NCI-H748 (cell line): ENCODE measurements around the gene ARL4D.
"Not testable (repeated sequence)": the region's sequence is repeated elsewhere in the genome, so short reads cannot be mapped to it uniquely, and the experiment has no call there.

Experiments
- DNase-seq: peaks from one replicate; lab custom pipeline; 2025; ENCODE audit not compliant: unreplicated experiment; lab: John Stamatoyannopoulos, UW

ARL4D gene

DNA sequence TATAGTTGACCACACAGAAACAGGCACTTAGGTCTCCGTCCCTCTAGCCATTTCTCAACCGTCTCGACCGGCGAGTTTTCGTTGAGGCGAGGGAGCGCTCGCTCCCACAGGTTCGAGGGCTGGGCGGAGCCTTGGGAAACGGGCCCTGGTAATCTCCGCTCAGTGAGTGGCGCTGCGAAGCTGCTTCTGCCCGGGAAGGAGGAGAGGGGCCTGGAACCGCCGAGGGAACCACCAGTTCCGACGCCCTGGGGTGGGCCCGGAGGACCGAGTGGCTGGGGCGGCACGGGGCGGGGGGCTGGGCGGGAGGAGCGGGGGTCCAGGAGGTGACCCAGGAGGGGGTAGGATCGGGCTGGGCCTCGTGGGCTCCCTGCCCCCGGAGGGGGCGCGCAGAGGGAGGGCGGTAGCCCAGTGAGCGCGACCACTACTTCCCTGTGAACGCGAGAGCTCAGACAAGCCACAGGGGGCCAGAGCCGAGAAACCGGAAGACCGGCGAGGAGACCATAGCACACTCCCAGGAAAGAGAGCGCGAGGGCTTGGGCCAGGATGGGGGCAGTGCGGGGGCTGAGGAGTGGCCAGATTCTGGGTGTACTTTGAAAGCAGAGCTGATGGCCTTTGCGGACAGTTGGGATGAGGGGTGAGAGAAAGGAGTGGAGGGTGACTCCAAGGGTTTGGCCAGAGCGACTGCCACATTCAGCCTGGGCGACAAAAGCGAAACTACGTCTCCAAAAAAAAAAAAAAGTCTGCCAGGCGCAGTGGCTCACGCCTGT, 29.9 kb upstream of the ARL4D start:
- peak; percentile 90 for DNase-seq

DNA sequence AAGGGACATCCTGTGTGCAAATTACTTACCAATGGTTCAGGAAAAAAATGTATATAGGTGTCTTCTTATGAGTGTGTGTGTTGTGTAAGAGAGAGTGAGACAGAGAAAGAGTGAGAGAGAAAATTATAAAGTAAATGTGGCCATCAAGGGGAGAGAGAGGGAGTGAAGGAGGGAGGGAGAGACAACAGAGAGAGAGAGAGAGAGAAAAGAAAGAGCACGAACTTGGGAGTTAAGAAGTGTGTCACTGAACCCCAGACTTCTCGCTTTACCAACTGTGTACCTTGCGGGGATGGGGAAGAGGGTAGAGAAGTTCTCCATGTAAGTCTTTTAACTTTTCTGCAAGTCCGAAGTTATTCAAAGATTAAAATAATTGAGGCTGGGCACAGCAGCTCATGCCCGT, 28.8 kb upstream of the ARL4D start:
- DNase-seq: no peak

DNA sequence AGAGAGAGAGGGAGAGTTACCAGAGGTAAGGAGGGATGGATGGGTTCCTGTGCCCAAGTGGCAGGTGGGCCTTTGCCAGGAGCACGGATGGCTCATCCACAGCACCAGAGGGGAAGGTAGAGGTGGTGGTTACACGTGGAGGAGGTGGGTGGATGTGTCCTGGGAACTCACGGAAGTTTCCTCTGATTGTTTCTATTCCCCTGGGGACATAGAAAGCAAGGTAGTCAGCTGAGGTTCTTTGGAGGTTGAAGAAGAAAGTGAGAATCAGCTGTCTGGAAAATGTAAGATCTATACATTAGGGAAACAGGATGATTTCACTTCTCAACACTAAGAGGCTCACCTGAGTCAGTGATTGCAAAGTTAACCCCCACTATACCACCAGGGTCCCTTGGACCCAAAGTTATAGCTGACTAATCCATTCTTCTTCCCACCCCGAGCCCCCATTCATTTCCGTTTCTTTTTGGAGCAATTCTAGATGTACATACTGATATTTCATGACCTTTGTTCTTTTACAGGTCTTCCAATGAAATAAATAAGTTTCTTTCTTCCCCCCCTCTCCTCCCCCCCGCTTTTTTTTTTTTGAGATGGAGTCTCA, 27.5 kb upstream of the ARL4D start:
- no peak for DNase-seq

DNA sequence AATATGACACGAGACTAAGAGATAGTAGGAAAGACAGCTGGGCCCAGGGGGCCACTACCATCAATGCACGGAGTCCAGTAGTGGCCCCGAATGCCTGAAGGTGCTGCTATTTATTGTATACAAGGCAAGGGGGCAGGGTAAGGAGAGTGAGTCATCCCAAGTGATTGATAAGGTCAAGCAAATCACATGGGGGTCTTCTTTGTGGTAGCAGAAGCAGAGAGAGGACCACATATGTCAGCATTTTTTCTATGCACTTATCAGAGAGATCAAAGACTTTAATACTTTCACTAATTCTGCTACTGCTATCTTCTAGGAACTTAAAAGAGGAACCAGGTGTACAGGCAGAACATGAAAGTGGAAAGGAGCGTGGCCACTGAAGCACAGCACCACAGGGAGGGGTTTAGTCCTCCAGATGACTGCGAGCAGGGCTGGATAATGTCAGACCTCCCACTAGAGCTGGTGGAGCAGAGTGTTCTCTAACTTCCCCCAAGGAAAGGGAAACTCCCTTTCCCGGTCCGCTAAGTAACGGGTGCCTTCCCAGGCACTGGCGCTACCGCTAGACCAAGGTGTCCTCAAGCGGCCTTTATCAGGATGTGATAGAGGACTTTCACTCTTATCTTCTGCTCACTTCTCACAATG, 26.4 kb upstream of the ARL4D start:
- DNase-seq: no peak

DNA sequence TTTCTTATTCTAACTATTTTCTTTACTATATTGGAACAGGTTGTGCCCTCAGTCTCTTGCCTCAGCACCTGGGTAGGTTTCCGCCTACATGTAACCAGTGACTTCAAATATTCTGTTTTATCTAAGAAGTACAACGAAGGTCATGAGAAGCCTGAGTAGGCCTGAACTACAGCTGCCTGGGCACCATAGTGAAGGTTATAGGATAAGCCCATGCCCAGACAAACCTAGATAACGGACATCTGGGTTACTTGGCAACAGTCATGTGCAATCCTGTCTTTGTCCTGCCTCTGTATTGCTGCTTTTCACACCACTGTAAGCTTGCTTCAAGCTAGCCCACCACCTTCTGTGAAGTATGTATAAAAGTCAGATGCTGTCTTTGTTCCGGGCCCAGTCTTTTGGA, 25.4 kb upstream of the ARL4D start:
- DNase-seq: no peak

DNA sequence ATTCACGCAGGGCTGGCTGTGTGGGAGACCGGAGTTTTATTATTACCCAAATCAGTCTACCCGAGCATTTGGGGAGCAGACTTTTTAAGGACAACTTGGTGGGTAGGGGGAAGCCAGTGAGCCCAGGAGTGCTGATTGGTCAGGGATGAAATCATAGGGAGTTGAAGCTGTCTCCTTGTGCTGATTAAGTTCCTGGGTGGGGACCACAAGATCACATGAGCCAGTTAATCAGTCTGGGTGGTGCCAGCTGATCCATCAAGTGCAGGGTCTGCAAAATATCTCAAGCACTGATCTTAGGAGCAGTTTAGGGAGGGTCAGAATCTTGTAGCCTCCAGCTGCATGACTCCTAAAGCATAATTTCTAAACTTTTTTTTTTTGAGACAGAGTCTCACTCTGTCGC, 22.9 kb upstream of the ARL4D start:
- DNase-seq: not testable (repeated sequence)

DNA sequence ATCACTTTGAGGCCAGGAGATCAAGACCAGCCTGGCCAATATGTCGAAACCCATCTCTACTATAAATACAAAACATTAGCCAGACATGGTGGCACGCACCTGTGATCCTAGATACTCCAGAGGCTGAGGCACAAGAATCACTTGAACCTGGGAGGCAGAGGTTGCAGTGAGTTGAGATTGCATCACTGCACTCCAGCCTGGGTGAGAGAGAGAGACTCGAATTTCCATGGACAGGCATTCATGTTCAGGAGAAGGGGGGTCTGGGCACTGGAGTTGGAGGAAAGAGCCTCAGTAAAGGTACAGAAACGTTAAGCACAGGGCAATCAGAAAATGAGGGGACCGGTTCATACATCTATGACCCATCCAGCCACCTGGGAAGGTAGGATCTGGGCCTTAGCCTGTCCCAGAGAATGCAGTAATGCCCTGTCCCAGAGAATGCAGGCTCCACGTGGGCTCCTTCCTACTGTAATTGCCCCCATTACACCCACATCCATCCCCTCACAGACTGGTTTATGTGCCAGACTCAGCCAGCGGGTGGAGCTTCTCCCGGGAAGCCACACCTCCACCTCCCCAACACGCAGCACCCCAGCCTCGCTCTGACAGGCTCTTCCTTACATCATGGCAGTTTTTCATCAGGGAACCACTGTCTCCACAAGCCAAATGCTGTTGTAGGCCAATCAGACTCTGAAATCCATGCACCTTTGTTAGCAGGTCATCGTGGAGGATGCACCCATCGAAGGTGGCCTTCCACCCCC, 21.6 kb upstream of the ARL4D start:
- no peak for DNase-seq

DNA sequence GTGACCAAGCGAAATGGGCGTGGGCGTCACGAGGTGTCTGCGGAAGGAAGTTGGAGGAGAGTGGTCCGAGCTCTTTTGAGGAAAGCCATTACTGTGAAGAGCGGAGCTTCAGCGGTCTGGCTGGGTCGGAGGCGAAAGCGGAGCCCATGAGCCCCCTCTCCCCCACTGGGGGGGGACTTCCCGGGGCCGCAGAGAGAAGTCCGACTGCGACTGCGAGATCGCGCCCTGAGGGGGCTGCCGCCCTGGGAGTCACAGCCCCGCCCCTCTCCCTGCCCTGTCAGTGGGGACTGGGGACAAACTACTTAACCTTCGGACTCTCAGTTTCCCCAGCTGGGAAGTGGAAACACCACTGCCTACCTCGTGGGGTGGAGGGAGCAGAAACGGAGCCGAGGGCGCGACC, 20.0 kb upstream of the ARL4D start:
- no peak for DNase-seq

DNA sequence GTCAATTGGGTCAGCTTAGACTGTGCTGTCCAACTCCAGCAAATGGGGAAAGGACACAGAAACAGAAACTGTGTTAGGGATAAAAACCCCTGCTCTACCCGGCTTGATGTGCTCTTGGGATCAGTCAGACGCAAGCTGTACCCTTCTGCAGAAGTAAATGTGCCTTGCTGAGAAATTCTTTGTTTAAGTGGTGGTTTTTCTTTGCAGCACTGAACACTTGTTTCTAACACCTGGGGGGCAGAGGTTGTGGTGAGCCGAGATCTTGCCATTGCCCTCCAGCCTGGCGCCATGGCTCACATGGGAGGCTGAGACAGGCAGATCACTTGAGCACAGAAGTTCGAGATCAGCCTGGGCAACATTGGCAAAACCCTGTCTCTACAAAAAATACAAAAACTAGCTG, 18.5 kb upstream of the ARL4D start:
- DNase-seq: no peak

DNA sequence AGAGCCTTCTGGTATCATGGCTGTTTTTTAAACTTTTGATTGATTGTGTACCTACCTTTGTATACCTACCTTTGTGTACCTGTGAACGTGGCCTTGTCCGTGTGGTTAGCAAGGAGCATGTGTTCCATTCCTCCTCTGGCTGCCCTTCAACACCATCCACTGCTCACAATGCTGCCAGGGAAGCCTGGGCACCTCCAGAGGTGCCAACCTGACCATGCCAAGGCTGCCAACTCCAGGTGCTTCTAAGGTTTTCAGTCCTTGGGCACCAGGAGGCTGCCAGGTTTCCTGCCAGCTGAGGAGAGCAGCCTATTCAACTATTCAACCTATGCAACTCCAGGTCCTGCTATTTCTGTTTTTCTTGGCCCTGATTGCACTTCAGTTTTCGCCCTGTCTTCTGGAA, 17.6 kb upstream of the ARL4D start:
- DNase-seq: no peak

DNA sequence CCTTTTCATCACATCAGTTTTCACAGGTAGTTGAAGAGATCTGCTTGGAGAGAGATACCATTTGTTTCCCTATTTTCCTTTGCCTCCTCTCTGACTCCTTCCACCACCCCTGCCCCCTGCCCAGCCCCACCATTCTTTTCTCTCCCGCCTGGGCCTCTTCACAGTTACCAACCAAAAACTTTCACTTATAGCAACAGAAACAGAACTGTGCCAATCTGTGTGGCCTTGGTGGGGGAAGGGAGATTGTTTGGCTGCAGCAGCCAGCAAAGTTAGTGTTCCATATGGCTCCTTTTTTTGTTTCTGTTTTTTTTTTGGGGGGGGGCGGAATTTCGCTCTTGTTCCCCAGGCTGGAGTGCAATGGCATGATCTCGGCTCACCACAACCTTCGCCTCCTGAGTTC, 17.2 kb upstream of the ARL4D start:
- no peak for DNase-seq

DNA sequence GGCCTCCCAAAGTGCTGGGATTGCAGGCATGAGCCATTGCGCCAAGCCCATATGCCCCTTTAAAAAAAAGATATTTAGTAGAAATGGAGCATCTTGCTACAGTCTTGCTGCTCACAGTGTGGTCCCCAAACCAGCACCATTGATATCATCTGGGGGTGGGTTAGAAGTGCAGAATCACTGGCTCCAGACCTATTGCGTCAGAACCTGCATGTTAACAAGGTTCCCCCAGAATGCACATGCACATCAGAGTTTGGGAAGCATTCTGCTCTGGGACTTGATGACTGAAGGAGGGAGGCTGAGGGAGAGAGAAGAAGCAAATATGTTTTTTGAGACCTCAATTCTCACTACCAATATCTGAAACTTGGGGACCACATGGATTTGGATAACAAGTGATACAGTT, 16.0 kb upstream of the ARL4D start:
- no peak for DNase-seq

DNA sequence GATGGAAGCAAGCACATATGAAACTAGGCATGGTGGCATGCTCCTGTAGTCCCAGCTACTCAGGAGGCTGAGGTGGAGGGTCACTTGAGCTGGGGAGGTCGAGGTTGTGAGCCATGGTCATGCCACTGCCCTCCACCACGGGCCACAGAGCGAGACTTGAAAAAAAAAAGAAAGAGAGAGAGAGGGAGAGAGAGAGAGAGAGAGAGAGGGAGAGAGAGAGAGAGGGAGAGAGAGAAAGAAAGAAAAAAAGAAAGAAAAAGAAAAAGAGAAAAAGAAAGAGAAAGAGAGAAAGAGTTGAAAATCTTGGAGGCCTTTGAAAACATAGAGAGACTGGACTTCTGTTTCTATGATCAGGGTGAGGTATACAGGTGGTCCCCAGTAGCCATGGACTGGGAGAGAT, 15.4 kb upstream of the ARL4D start:
- DNase-seq: no peak

DNA sequence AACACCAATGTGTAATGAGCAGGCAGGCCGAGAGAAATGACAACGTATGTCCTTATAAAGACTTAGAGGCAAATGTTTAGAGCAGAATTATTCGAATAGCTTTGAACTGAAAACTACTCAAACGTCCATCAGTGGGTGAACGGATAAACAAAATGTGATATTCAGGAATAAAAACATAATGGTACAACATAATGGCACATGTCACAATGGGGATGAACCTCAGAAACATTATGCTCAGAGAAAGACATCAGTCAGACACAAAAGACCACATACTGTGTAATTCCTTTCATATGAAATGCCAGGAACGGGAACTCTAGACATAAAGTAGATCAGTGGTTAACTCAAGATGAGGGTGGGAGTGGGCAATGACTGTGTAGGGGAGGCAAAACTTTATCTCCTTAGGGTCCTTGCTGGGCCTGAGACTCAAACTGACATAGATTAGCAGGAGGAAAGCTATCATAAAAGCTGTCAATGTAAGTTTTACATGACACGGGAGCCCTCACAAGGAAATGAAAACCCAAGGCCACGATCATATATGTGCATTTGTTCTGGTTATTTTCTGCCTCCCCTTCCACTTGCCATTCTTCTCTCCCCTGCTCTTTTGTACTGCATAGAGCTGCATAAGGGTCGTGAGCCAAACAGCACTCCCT, 14.8 kb upstream of the ARL4D start:
- no peak for DNase-seq

DNA sequence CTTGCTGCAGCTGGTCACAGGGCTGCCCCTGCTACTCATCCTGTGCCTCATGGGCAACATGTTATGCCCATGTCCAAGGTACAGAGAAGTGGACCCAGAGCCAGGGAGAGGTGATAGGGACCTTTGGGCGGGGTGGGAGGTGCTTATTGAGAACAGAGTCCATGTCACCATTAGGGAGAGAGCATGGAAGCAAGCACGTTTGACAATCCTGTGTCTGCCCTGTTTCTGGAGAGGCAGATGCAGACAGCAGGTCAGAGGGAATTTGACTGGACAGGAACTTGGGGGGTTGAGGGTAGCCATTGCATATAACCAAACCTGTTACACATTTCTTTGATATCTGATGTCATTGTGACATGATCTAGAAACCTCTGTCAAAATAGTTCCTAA, 14.3 kb upstream of the ARL4D start:
- DNase-seq: no peak

DNA sequence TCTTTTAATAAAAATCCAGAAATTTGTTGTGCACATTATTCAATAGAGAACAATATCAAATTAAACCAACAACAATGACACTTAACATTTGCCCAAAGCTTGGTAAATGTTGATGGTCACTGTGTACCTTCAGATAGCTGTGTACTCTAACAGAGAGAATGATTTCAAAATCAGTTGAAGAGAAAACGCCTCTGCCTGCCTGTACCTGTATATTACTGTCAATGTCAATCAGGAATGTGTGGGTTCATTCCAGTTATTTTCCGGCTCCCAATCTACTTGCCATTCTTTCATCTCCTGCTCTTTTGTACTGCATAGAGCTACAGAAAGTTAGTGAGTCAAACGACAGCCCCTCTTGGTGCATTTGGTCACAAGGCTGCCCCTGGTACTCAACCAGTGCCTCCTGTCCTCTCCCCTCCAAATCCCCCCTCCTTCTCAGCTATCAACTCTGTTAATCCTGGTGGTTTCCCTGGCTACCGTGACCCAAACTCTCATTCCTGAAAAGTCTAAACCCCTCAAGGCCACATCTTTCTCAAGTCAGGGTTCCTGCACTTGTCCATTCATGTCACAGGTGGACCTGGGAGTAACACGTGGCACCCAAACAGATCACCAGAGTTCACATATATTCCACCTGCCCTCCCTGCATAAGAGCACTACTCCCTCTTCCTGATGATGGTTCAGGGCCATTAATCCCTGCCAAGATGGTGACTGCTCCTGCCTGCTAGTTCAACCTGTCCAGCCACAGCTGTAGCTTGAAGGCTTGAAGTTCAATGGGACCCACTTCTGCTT, 13.6 kb upstream of the ARL4D start:
- DNase-seq: no peak

DNA sequence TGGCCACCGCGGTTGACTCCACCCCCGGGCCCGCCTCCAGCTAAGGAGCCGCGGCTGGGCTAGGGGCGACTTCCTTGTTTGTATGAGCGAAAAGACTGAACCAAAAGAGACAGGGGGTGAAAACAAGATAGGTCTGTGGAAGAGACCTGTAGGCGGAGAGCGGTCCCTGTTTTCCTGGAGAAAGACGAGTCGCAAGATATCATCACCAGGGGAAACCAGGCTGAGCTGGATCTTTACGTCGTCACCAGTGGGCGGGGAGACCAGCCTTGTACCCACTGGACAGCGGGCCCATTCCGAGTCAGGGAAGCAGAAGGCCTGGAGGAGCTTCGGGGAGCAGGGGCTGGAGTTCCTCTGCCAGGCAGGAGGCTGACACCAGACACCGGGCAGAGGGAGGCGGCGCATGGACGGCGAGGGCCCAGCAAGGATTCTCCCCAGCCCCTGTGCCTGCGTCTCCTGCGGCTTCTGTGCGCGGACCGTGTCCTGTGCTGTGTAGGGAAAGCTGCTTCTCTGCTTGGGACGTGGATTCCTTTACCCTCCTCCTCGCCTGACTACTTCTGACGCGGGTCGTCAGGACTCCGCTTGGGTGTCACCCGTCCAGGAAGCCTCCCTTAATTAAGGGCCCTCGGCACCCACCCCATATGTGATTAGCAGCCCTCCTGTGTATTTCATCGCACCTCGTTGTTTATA, 10.3 kb upstream of the ARL4D start:
- DNase-seq: peak; percentile 91

DNA sequence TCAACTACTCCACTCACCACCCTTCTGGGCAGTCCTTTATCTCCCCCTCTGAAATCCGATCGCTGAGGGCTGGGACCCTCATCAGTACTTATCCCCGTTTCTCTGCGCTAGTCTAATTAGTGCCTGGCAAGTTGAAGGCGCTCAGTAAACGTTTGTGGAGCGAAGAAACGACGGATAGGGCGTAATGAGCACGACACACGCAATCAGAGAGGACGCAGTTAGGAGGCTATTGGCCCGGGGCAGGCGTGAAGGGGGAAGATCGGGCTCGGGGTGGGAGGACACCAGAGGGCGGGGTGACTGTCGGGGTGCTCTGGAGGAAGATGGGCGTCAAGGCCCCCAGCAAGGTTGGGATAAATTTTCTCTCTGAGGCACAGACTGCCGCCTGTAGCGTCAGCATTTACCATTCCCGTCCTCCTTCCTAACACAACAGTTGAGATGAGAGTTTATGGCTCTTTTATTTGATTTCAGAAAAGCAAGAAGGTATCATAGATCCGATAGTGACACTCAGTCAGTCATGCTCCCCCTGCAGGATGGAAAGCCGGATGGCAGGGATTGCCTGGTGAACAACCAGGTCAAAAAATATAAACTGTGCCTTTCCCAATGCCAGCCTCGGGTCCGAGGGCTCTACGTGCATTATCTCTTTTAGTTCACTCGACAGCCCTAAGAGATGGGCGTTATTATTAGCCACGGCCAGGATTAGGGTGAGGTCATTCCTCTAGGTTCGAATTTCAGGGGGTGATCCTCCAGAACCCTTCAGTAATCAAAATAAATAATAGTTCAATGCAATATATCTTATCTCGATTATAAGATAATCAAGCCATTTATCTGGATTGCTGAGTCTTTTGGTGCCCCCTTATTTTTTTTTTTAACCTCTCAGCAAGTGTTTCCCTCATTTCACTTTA, 9.5 kb upstream of the ARL4D start:
- DNase-seq: peak; percentile 88

DNA sequence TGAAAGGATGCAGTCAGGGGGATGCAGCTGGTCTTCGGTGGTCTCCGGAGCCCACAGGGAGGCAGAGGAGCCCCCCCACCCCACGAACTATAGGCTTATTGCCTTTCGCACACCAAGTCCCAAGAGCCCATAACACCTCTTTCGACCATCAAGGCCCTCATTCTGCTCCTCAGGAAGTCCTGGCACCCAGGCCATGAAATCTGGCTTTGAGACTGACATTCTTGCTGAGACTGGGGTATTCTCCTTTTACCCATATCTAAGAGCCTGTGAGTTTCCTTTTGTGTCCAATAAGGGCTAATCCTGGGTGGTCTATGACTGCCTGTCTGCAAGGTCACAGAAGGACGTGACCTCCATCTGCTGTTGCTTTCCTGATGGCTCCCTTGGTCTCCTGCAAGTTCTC, 6.4 kb upstream of the ARL4D start:
- DNase-seq: no peak
